HG03196 (cell line): ENCODE data around the gene UNC5B.
"Not testable (repeated sequence)": the region's sequence is repeated elsewhere in the genome, so short reads cannot be mapped to it uniquely, and the experiment has no call there.

Experiments used
- ATAC-seq: cut with Tn5 transposase; IDR thresholded peaks from one replicate; pipeline ENCODE4 v1.9.1; 2021; ENCODE audit not compliant: unreplicated experiment

Gene UNC5B

GRCh38 chr10:71265618-71266146 lies 53.3 kb downstream of the UNC5B start:
- no peak for ATAC-seq

GRCh38 chr10:71266147-71266917 lies 54.0 kb downstream of the UNC5B start:
- ATAC-seq = no peak

GRCh38 chr10:71266918-71267442 lies 54.6 kb downstream of the UNC5B start:
- ATAC-seq = no peak

GRCh38 chr10:71267508-71268240 lies 55.3 kb downstream of the UNC5B start:
- ATAC-seq = no peak

GRCh38 chr10:71268247-71268691 lies 55.9 kb downstream of the UNC5B start:
- ATAC-seq = no peak

- no peak for ATAC-seq
Observed at GRCh38 chr10:71268758-71269157, 56.4 kb downstream of the UNC5B start.

GRCh38 chr10:71269301-71270288 lies 57.2 kb downstream of the UNC5B start:
- ATAC-seq = no peak

- ATAC-seq = no peak
Observed at GRCh38 chr10:71270301-71271220, 58.2 kb downstream of the UNC5B start.

GRCh38 chr10:71271662-71272055 lies 59.3 kb downstream of the UNC5B start:
- no peak for ATAC-seq

GRCh38 chr10:71272056-71272771 lies 59.8 kb downstream of the UNC5B start:
- no peak for ATAC-seq

- not testable (repeated sequence) for ATAC-seq
Observed at GRCh38 chr10:71272974-71273373, 60.6 kb downstream of the UNC5B start.

- ATAC-seq = no peak
Observed at GRCh38 chr10:71273506-71273905, 61.1 kb downstream of the UNC5B start.

GRCh38 chr10:71274901-71275796 lies 62.8 kb downstream of the UNC5B start:
- no peak for ATAC-seq

- ATAC-seq = no peak
Observed at GRCh38 chr10:71276873-71277272, 64.5 kb downstream of the UNC5B start.

GRCh38 chr10:71277914-71278665 lies 65.7 kb downstream of the UNC5B start:
- ATAC-seq = no peak

GRCh38 chr10:71278691-71279588 lies 66.6 kb downstream of the UNC5B start:
- ATAC-seq = no peak
